ENCODE data around the gene ACBD4.

DNA sequence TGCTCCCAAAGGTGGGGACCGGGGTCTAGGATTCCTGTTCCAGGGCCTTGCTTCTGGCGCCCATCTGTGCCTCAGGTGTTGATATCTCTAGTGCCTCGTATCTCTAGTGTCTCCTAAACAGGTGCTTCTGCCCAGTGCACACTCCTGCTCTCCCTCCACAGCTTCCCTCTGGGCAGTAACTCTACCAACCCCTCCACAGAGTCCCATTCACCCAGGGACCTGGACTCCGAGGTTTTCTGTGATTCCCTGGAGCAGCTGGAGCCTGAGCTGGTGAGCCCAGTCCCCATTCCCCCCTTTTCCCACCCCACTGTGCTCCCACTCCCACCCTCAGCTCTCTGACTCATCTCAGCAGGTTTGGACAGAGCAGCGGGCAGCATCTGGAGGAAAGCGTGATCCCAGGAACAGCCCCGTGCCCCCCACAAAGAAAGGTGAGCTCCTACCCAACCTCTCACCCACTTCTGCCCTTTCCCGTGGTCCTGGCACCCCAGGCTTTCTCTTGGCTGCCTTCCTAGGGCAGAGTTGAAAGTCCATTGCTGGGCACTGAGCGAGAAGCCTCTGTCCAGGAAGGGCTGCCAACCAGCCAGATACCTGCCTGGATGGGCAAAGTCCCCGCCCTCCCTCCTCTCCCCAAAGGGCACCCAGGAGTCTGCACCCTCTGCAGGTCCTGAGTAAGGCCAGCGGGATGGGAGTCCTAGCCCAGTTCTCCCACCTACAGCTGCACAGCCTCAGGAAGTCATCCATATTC, 2.2 kb downstream of the ACBD4 start:
- TF ChIP-seq EZH2 (IDR thresholded peaks at IDR 0.05) (no peak), POLR2AphosphoS5 (IDR thresholded peaks at IDR 0.05; ENCODE audit: borderline replicate concordance, low read depth, low read length) (no peak)
